K562 (cell line): ENCODE results near the gene ACER3. TPM values are rescaled to one million over a fixed set of nuclear protein-coding genes. Genes with fewer than 3 reads are reported as not detected.

Experiments
- CHD2 ChIP-seq: IDR thresholded peaks from 2 replicates; pipeline ENCODE4 v1.6.1; 2011; ENCODE audit warnings: low read depth, low read length
- IFI16 ChIP-seq: fragments of 250-450 bp; sonication (Bioruptor Pico); IDR thresholded peaks from 2 replicates; pipeline ENCODE4 v2.1.2; 2022; ENCODE audit warnings: mild to moderate bottlenecking, inconsistent platforms
- ILK ChIP-seq: fragments of 450-650 bp; IDR thresholded peaks from 2 replicates; pipeline ENCODE4 v1.6.1; 2016; ENCODE audit warnings: missing genetic modification characterization, low read depth, mild to moderate bottlenecking, missing compliant biosample characterization, moderate library complexity, borderline replicate concordance
- JUN ChIP-seq, 2 experiments: sonication (generic) in 1 of 2; formaldehyde crosslinking in 1 of 2; IDR thresholded peaks; 2 replicates each; pipeline versions ENCODE4 v1.6.1 to v1.8.0; 2012 to 2022; ENCODE audit warnings: borderline replicate concordance in 2 of 2, mild to moderate bottlenecking in 2 of 2, improper control_type of control experiment in 1 of 2, low read depth in 1 of 2, low read length in 1 of 2, missing genetic modification reagents in 1 of 2
- LCOR ChIP-seq: sonication (generic); formaldehyde crosslinking; IDR thresholded peaks from 2 replicates; pipeline ENCODE4 v1.8.0; 2022; ENCODE audit warnings: mild to moderate bottlenecking, missing genetic modification reagents
- MAZ ChIP-seq, 2 experiments: fragments of 450-650 bp in 1 of 2; sonication (generic) in 1 of 2; formaldehyde crosslinking; IDR thresholded peaks in 1 of 2; conservative IDR thresholded peaks in 1 of 2; 2 replicates each; pipeline versions ENCODE4 v1.4.0 to v1.5.0; 2020; ENCODE audit warnings: mild to moderate bottlenecking in 1 of 2, missing genetic modification reagents in 1 of 2
- MXI1 ChIP-seq: IDR thresholded peaks from 2 replicates; pipeline ENCODE4 v1.6.1; 2011; ENCODE audit warnings: low read depth, mild to moderate bottlenecking, improper control_type of control experiment, low read length
- NRF1 ChIP-seq, 2 experiments: fragments of 450-650 bp; IDR thresholded peaks in 1 of 2; conservative IDR thresholded peaks in 1 of 2; 2 replicates each; pipeline ENCODE4 v1.6.1; 2014; ENCODE audit warnings: mild to moderate bottlenecking in 2 of 2
- PREB ChIP-seq: sonication (generic); formaldehyde crosslinking; IDR thresholded peaks from 2 replicates; pipeline ENCODE4 v1.8.1; 2023; ENCODE audit warnings: mild to moderate bottlenecking, missing genetic modification reagents
- SRF ChIP-seq, 2 experiments: fragments of 250-450, 450-650 bp in 1 of 2; sonication (Bioruptor Pico) in 1 of 2; sonication (generic) in 1 of 2; formaldehyde crosslinking; IDR thresholded peaks; 2 replicates each; pipeline versions ENCODE4 v1.5.0 to v1.5.1; 2020 to 2022; ENCODE audit warnings: mild to moderate bottlenecking in 1 of 2, missing genetic modification reagents in 1 of 2
- ZBTB40 ChIP-seq, 2 experiments: fragments of 450-650 bp in 1 of 2; sonication (generic) in 1 of 2; formaldehyde crosslinking in 1 of 2; IDR thresholded peaks; 2 replicates each; pipeline versions ENCODE4 v1.7.1 to v1.9.0; 2016 to 2022; ENCODE audit warnings: inconsistent platforms in 1 of 2, mild to moderate bottlenecking in 1 of 2, missing genetic modification reagents in 1 of 2
- ZFP36 ChIP-seq: fragments of 150-350 bp; IDR thresholded peaks from 2 replicates; pipeline ENCODE4 v1.6.1; 2018; ENCODE audit warnings: low read length, low read depth; ENCODE audit not compliant: partially characterized antibody
- polyA plus RNA-seq, 8 experiments: library from polyadenylated mRNA; depleted of rRNA in 4 of 8; stranded (reverse) in 5 of 8; unstranded in 3 of 8; fragments of >200 nt; fragmentation: Nextera tagmentation in 2 of 8; fragmentation: Illumina TruSeq in 1 of 8; extraction: Ambion mirVana in 2 of 8; extraction: Trizol in 1 of 8; gene quantifications; 2 replicates each; pipeline versions ENCODE4 v1.2.1 to v1.2.3, GENCODE V29; 2011 to 2014; ENCODE audit warnings: inconsistent platforms in 1 of 8, missing spikeins in 1 of 8
- total RNA-seq, 7 experiments: library from RNA; depleted of rRNA in 6 of 7; stranded (reverse); fragments of >200 nt in 6 of 7; fragmentation: Illumina TruSeq in 2 of 7; extraction: Trizol in 2 of 7; gene quantifications; 2 replicates each; pipeline versions ENCODE4 v1.2.1 to v1.2.3, GENCODE V29; 2011 to 2021; ENCODE audit warnings: low replicate concordance in 1 of 7
- TF ChIP-seq, protein P1 (sequence below), 2 experiments: fragments of 450-650 bp in 1 of 2; sonication (generic) in 1 of 2; formaldehyde crosslinking; conservative IDR thresholded peaks; 2 replicates each; pipeline versions ENCODE4 v1.4.0 to v1.8.1; 2020 to 2022; ENCODE audit warnings: mild to moderate bottlenecking in 1 of 2, missing genetic modification reagents in 1 of 2

The ACER3 gene
- total and polyA plus RNA-seq, 9 of the 15 experiments (the other 6 are each of a cell fraction or from before 2014, with no cell fraction given) = 2.0 to 23.8 (median 9.5) TPM

GRCh38 chr11:77047007-77047927 is 186.5 kb downstream of the ACER3 start (continued):
- peak in 1 of 2 experiments; percentile 25; a peak in 2 of 4 replicates for TF ChIP-seq NRF1 (conservative IDR thresholded peaks at IDR 0.05 in 1 of 2, IDR thresholded peaks at IDR 0.05 in 1 of 2)
- peak; percentile 99 to 100 for TF ChIP-seq SRF (CRISPR knock-in tag; IDR thresholded peaks at IDR 0.05)
- TF ChIP-seq ZFP36 = peak; percentile 82
- TF ChIP-seq, protein P1, sequence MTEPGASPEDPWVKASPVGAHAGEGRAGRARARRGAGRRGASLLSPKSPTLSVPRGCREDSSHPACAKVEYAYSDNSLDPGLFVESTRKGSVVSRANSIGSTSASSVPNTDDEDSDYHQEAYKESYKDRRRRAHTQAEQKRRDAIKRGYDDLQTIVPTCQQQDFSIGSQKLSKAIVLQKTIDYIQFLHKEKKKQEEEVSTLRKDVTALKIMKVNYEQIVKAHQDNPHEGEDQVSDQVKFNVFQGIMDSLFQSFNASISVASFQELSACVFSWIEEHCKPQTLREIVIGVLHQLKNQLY (CRISPR knock-in tag; conservative IDR thresholded peaks at IDR 0.05) = no peak
- no peak for TF ChIP-seq CHD2
- TF ChIP-seq PREB (CRISPR knock-in tag) = no peak
- no peak for TF ChIP-seq ILK (tag)
- TF ChIP-seq MAZ (CRISPR knock-in tag; conservative IDR thresholded peaks at IDR 0.05 in 1 of 2, IDR thresholded peaks at IDR 0.05 in 1 of 2) = 0 out of 4 replicates have a peak, but pooled peaks of 1 of the 2 experiments have one; percentile 12
- TF ChIP-seq ZBTB40 (IDR thresholded peaks at IDR 0.05) = peak; percentile 85
- no peak for TF ChIP-seq ZBTB40 (CRISPR knock-in tag; IDR thresholded peaks at IDR 0.05)
- peak; percentile 96 for TF ChIP-seq MXI1
- TF ChIP-seq IFI16 (CRISPR knock-in tag) = no peak
- 0 out of 2 replicates have a peak, but pooled peaks have one; percentile 22 for TF ChIP-seq JUN (IDR thresholded peaks at IDR 0.05; ENCODE audit: borderline replicate concordance, low read depth, low read length)
- no peak for TF ChIP-seq JUN (CRISPR knock-in tag; IDR thresholded peaks at IDR 0.05; ENCODE audit: borderline replicate concordance)
- TF ChIP-seq LCOR (CRISPR knock-in tag) = 0 out of 2 replicates have a peak, but pooled peaks have one; percentile 3
